RWPE1 (cell line): ENCODE measurements around the gene TGFBR1.

Source experiments
- CTCF ChIA-PET: fragments of 350-600 bp; sonication (Branson Sonifier 250); formaldehyde crosslinking; extraction: SDS; loops from one replicate; lab custom pipeline; 2021; lab: Yijun Ruan, JAX
- POLR2A ChIA-PET: fragments of 400-600 bp; formaldehyde crosslinking; extraction: SDS; loops from one replicate; lab custom pipeline; 2020; ENCODE audit warnings: antibody characterized with exemption; ENCODE audit not compliant: low non-redundant PET; lab: Yijun Ruan, JAX
- DNase-seq: peaks from one replicate; pipeline ENCODE4 v3.0.0; 2012; ENCODE audit warnings: low spot score
- H3K27ac ChIP-seq: fragments of 450-650 bp; 2 replicates; pipeline ENCODE4 v1.5.1; 2017
- TF ChIP-seq, protein P1 (sequence below): fragments of 450-650 bp; conservative IDR thresholded peaks from 2 replicates; pipeline ENCODE4 v1.5.1; 2017; ENCODE audit warnings: low read depth, mild to moderate bottlenecking

The TGFBR1 gene

DNA sequence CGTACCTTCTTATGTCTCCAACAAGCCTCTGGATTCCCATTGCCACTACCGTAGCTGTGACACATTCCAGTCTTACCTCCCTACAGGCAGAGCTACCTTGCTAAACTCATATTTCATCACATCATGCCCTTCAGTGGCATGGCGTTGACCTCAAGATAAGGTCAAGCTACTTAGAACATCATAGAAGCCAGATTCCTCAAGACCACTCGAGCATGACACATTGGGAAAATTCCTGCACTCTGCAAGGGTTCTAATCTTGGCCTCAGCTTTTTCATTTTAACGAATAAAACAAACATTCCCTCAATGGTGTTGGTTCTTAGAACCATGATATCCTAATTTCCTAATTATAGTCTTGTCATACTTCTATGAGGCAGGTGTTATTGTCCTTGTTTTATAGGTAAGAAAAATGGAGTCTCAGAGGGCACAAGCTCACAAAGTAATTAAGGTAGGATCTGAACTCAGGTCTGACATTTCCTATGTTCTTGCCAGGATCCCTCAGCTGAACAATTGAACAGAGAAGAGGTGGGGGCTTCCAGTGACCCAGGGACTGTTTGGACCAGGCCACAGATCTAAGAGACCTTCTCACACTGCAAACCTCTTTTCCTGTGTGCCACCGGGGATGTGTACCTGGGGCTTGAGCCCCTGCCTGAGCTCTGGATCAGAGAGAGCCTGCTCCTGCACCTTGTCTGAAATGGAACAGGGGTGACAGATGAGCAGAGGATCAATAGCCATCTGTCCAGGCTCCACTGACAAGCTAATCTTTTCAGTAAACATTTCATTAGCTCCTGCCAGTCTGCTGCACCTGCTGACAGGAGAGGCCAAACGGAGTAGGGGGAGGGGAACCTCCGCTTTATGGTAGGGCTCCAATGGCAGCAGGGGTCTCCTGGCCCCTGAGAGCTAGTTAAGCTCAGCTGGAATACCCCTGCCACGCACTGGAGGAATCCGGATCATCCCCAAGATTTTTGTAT lies 67.5 kb downstream of the TGFBR1 start:
- no peak overlapping the region for H3K27ac ChIP-seq
- ChIA-PET POLR2A (no interaction called here), CTCF (interaction anchor here (0.5 to 1.3 kb wide), 3 partner anchors 11 to 1150 kb away, joined by 3 to 6 read pairs (median 3); no protein-coding TSS in a partner anchor)
- no peak for DNase-seq
- TF ChIP-seq, protein P1, sequence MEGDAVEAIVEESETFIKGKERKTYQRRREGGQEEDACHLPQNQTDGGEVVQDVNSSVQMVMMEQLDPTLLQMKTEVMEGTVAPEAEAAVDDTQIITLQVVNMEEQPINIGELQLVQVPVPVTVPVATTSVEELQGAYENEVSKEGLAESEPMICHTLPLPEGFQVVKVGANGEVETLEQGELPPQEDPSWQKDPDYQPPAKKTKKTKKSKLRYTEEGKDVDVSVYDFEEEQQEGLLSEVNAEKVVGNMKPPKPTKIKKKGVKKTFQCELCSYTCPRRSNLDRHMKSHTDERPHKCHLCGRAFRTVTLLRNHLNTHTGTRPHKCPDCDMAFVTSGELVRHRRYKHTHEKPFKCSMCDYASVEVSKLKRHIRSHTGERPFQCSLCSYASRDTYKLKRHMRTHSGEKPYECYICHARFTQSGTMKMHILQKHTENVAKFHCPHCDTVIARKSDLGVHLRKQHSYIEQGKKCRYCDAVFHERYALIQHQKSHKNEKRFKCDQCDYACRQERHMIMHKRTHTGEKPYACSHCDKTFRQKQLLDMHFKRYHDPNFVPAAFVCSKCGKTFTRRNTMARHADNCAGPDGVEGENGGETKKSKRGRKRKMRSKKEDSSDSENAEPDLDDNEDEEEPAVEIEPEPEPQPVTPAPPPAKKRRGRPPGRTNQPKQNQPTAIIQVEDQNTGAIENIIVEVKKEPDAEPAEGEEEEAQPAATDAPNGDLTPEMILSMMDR = no peak

DNA sequence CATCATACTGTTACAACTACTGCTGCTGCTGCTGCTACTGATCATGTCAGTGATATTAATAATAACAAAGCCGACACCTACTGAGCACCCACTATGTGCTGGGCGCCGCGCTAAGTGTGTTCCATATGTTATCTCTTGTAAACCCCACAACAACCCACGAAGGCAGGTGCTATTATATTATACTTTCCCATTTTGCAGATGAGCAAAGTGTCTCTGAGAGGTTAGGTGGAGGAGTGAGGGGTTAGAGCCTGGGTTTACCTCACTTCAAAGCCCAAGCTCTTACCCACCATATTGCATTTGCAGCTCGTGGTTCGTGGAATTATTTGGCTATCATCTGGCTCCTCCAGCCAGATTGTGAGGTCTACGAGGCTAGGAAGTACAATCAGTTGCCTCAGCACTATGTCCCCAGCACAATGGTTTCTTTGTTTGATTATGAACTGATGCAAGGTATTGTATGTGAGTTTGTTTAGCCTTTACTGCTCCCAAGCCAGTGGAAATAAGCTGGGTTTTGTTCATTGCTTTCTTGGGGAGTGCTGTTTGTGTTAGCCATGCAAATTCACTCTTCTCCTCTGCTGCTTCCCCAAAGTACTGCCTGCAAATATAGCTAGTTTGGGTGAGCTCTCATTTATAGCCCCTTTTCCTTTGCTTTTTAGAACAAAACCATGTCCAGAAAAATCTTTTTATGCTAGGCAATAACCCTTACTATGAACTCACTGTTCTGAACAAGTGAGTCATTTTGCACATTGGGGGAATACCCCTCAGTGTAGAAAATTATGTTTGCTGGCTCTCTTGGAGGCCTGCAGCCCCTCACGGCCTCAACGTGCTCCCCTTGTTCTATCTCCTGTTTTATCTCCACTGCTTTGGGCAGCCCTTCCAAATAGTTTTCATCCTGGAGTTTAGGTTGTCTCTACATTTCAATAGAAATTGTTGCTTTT lies 68.9 kb downstream of the TGFBR1 start:
- H3K27ac ChIP-seq = no peak overlapping the region
- CTCF ChIA-PET = no interaction called here
- no peak for DNase-seq
- POLR2A ChIA-PET = no interaction called here
- TF ChIP-seq, protein P1 = no peak

DNA sequence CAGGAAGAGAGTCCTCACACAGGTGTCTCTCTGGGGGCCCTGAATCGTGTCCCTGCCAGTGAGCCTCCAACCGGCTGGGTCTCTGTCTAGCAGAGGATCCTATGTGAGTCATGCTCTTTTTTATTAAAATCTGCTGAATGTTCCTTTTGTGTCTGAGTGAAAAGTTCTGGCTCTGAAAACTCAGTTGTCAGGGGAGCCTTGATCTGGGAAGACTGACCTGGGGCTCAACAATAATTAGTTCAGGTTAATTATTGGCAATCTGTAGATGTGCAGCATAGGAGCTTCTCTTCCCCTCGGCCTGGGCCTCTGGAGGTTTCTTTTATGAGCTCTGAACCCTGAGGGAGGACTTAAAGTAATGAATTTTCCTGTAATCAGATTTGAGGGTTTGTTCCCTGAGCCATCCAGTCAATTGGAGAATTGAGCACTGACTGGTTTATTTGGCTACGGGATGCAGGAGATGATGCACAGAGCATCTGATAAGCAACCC lies 71.7 kb downstream of the TGFBR1 start:
- TF ChIP-seq, protein P1 = no peak
- no peak for DNase-seq
- H3K27ac ChIP-seq = no peak overlapping the region
- CTCF ChIA-PET = interaction anchor here (0.6 kb wide), 2 partner anchors 8 to 17 kb away, joined by 3 read pairs; no protein-coding TSS in a partner anchor
- POLR2A ChIA-PET = no interaction called here

DNA sequence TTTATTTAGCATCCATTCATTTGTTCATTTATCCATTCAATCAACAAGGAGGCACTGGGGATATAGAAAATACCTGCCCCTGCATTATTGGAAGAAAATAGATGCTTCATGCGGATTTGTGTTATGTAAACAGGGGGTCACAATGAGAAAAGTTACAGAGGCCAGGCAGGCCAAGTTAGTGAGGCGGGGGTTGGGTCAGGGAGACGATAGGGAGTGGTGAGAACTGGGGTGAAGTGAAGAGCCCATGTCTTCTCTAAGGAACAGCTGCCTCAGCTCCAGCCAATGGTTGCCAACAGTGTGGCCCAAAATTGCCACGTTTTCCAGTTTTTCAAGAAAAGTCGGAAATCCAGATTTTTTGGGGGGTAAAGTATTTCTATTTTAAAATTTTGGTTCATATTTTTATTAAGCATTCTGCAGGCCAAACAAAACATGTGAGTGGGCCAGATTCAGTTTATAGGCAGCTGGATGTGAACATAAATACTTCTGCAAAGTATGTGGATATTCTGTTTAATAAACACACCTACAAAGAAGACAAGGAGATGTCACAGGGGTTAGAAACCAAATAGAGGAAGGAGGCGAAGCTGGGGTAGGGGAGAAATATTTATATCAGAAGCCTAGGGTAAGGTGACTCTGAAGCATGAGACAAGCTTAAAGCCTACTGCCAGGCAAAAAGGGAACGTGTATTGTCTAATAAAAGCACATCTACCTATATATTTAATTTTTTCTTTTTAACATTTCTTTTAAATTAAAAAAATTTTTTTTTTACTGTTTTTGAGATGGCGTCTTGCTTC lies 72.9 kb downstream of the TGFBR1 start:
- POLR2A ChIA-PET = no interaction called here
- CTCF ChIA-PET = interaction anchor here (1.0 kb wide), 1 partner anchor 317 kb away, joined by 4 read pairs; no protein-coding TSS in a partner anchor
- DNase-seq = no peak
- TF ChIP-seq, protein P1 = no peak
- H3K27ac ChIP-seq = no peak overlapping the region

DNA sequence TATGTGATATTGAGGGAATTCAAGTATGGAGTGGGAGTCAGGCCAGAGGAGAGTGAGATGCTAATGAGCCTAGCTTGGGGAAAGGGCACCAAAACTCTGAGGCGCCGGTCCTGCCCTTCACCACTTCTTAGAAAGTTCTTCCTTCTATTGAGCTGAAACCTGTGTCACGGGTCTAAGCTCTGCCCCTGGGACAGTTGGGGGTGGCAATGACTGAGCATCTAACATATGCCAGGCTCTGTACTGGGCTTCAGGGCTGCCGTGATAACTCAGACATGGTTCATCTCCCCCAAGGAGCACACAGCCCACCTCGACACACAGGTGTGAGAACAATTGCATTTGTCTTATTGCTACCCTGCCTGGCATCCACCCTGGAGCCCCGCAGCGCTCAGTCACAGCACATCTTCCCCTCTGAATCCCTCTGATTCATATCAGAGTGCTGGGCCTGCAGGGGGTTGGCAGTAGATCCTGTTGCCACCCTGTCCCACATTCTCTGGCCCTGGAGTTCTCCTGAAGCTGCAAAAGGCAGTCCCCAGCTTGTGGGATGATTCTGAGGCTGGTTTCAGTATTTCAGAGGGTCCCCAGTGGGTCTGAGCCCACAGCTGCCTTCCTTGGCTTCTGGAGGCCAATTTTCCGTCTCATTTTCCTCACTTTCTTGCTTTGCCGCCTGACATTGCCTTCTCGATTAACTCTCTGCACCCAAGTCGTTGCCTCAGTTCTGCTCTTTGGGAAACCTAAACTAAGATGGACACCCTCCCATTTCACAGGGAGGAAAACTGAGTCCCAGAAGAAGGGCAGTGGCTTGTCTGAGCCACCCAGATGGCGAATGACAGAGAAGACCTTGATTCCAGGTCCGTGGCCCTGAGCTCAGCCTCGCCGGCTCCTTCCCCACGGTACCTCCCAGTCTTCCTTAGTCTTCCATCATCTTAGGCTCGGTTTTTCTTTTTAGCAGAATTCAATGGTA lies 74.3 kb downstream of the TGFBR1 start:
- no peak overlapping the region for H3K27ac ChIP-seq
- no peak for DNase-seq
- CTCF ChIA-PET = interaction anchor here (0.6 kb wide), 2 partner anchors 293 to 1042 kb away, joined by 3 read pairs; no protein-coding TSS in a partner anchor
- POLR2A ChIA-PET = no interaction called here
- TF ChIP-seq, protein P1 = no peak
